ENCODE data around the gene ACOXL. TPM values are rescaled to one million over a fixed set of nuclear protein-coding genes. Genes with fewer than 3 reads are reported as not detected.
A peak's percentile ranks its signal among the peaks of the same experiment; 100 is the strongest.
"Not testable (repeated sequence)": the region's sequence is repeated elsewhere in the genome, so short reads cannot be mapped to it uniquely, and the experiment has no call there.

Gene ACOXL
- polyA plus RNA-seq, 3 donors from 2014 or later, result not detected

DNA sequence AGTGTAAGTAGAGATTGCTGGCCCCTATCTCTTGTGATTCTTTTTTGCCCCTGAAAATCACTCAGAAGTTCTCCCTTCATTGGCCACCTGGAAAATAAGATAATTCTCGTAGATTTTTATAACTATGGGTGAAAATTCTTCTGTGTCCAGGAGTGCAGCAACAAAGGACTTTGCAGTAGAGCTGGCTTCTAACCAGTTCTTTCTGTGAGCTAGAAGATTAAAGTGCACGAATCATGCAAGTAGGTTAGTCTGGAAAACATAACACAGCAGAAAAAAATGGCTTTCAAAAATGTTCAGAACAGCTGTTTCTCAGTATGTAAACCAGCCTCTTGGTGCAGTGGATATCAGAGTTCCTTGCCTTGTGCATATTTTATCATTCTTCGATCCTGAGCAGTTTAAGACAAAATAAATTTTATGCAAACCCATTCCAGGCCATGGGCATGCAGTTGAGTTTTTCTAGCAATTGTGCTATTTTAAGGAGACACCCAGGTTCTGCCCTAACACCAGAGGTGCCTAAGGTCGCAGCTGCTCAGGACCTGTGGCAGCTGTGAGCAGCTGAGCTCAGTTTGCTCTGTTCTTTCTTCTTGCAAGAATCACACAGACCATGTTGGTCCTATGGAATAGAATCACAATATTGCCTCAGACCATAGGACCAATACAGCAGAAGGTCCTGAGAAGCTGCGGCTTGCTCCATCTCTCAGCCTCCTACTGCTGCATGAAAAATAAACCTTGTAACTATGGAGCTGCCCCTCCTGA, 307.4 kb downstream of the ACOXL start:
- Mint-ChIP-seq H3K9me3 (no peaks in the 10 kb centered on the region), H3K36me3 (no peaks in the 10 kb centered on the region), H3K4me3 (no peak overlapping the region), H3K27ac (no peak overlapping the region), H3K4me1 (no peaks in the 10 kb centered on the region), H3K27me3 (ENCODE audit: low read depth in 3 of 3) (peaks cover 0 to 12% (median 7%) of the 10 kb centered on the region in 3 donors)
- no peak for DNase-seq

DNA sequence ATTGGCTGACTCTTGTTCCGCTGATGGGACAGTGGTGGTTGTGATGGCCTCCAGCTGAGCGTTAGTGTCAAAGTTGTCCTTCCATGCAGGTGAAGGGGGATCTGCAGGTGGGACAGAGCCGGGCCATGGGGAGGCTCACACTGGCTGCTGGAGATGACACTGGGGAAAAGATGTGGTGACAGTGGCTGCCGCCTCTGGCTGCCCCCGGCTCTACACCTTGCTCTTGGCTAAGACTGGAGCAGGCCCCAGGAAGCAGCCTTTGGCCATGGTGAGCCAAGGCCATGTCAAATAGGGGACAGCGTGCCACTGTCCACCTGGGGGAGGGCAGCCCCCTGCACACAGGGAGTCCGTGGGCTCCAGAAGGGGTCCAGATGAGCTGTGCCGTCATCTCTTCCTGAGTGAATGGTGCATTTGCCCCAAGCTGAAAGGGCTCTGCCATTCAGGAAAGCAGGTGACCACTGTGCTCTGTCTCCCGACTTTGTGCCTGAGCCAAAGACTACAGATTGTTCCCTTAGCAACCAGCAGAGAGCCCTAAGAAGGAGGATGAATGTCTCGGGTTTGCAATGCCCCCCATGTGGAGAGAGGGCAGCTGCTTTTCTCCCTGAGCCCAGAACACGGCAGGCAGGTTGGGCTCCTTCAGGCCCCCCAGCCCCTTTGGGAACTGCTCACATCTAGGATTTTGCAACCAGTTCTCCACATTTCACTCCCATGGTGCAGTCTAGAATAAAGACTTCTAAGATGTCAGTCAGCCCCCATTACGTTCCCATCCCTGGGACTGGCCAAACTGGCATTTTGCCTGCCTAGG, 309.2 kb downstream of the ACOXL start:
- Mint-ChIP-seq H3K27ac (no peak overlapping the region), H3K4me3 (no peak overlapping the region), H3K36me3 (no peaks in the 10 kb centered on the region)

DNA sequence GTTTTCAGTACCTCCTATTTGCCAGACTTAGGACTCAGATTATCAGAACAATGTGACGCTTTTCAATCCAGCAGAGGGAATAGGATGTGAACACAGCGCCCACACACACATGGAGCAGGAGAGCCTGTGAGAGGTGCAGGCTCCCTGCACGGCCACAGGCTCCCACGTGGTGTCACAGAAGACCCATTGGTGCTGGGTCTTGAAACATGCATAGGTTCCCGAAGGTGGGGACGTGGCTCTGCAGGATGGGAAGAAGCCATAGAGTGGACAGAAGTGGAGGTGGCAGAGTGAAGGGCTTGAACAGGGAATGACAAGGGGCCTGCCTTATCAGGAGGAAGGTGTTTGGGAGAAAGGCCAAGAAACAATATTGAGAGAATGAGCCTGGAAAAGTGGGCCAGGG, 309.9 kb downstream of the ACOXL start:
- Mint-ChIP-seq H3K9me3 (no peaks in the 10 kb centered on the region), H3K4me3 (no peak overlapping the region), H3K36me3 (no peaks in the 10 kb centered on the region), H3K27me3 (ENCODE audit: low read depth in 3 of 3) (peaks cover 0 to 9% (median 7%) of the 10 kb centered on the region in 3 donors), H3K27ac (peak overlapping the region in 2 of 6 donors; percentile 41 to 46), H3K4me1 (no peaks in the 10 kb centered on the region)
- no peak for DNase-seq

More for the DNA sequence above, 309.2 kb downstream of the ACOXL start:
- Mint-ChIP-seq H3K27me3 (ENCODE audit: low read depth in 3 of 3) (peaks cover 0 to 9% (median 7%) of the 10 kb centered on the region in 3 donors), H3K4me1 (no peaks in the 10 kb centered on the region), H3K9me3 (no peaks in the 10 kb centered on the region)
- no peak for DNase-seq

DNA sequence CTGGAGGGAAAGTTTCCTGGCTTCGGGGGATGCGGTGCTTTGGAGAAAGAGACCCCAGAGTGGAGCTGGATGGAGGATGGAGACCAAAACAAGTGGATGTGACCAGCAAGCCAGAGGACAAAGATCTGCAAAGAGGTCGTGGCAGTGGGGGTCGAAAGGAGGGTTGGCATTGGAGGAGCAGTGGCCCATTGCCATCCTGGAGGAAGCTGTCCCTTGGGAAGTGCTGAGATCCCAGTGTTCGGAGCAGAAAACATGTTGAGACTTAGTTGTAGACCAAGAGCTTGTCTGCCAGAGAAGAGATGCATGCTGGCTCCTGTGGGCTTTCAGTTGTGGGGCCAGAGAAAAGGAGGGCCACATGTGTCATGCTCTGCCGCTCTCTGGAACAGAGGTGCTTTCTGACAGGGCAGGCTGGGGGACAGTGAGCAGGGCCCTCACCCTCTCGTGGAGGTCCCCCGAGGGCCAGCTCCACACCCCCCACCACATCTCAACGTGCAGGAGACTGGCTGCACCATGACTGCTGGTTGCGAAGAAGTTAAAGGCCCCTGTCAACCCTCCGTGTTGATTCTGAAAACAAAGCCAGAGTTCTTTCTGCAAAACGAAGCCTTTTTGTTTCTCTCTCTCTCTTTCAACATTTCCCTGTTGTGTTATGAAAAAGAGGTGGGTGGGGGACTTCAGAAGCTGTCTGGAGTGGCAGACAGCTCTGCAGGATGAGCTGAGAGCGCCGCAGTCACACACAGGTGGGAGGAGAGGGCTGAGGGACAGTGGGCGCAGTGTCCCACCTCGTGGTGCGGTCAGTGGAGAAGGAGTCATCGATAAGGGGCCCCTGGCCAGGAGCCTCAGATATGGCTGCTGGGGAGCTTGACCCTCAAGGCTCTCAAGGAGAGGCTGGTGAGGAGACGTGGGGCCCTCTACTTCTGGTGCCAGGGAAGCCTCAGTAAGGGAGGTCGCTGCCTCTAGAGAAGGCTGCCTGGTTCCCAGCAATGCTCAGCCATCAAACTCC, 310.7 kb downstream of the ACOXL start:
- Mint-ChIP-seq H3K27ac (no peak overlapping the region), H3K4me1 (no peaks in the 10 kb centered on the region), H3K36me3 (peaks cover 0 to 2% (median 0%) of the 10 kb centered on the region in 3 donors), H3K27me3 (ENCODE audit: low read depth in 3 of 3) (peaks cover 0 to 7% (median 6%) of the 10 kb centered on the region in 3 donors), H3K9me3 (peaks cover 0 to 3% (median 0%) of the 10 kb centered on the region in 6 donors), H3K4me3 (no peak overlapping the region)
- no peak for DNase-seq

DNA sequence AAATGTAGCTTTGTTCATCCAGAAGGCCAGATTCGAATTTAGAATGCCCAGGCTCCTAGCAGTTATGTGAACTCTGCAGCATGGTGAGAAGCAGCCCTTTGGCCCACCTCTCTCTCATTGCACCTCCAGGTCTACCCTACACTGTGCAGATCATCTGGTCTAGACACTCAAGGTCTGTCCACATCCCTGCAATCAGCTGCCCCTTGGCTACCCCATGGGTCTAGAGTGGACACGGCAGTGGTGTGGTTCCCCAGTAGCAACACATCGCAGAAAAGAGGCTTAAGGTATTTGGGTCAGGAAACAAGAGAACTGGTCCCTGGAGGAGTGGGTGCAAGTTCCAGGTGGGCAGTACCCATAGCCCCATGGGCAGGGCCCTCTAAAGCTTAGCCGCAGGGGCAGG, 311.7 kb downstream of the ACOXL start:
- H3K9me3 Mint-ChIP-seq, result peaks cover 0 to 3% (median 0%) of the 10 kb centered on the region in 6 donors
- no peak for DNase-seq
- H3K36me3 Mint-ChIP-seq, result peaks cover 0 to 3% (median 0%) of the 10 kb centered on the region in 3 donors
- peaks cover 3 to 7% of the 10 kb centered on the region in 2 donors for H3K4me1 Mint-ChIP-seq
- peaks cover 0 to 7% (median 5%) of the 10 kb centered on the region in 3 donors for H3K27me3 Mint-ChIP-seq (ENCODE audit: low read depth in 3 of 3)
- H3K27ac Mint-ChIP-seq, result no peak overlapping the region
- H3K4me3 Mint-ChIP-seq, result no peak overlapping the region

DNA sequence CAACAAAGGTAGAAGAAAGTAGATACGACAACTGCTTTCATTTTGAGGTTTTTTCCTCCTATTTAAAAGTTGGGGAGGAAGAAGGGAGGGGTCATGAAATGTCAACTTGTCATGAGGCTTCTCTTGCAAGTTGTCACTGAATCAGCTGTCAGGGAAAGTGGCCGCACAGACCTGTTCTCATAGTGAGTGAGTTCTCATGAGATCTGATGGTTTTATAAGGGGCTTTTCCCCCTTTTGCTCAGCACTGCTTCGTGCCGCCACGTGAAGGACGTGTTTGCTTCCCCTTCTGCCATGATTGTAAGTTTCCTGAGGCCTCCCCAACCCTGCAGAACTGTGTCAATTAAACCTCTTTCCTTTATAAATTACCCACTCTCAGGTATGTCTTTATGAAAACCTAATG, 312.9 kb downstream of the ACOXL start:
- Mint-ChIP-seq H3K4me1 (peaks cover 14 to 18% of the 10 kb centered on the region in 2 donors), H3K27ac (peak overlapping the region in 1 of 6 donors; percentile 36), H3K27me3 (ENCODE audit: low read depth in 3 of 3) (peaks cover 0 to 11% (median 5%) of the 10 kb centered on the region in 3 donors)
- H3K36me3 Mint-ChIP-seq, H3K4me3 Mint-ChIP-seq, H3K9me3 Mint-ChIP-seq, DNase-seq: not testable (repeated sequence)

DNA sequence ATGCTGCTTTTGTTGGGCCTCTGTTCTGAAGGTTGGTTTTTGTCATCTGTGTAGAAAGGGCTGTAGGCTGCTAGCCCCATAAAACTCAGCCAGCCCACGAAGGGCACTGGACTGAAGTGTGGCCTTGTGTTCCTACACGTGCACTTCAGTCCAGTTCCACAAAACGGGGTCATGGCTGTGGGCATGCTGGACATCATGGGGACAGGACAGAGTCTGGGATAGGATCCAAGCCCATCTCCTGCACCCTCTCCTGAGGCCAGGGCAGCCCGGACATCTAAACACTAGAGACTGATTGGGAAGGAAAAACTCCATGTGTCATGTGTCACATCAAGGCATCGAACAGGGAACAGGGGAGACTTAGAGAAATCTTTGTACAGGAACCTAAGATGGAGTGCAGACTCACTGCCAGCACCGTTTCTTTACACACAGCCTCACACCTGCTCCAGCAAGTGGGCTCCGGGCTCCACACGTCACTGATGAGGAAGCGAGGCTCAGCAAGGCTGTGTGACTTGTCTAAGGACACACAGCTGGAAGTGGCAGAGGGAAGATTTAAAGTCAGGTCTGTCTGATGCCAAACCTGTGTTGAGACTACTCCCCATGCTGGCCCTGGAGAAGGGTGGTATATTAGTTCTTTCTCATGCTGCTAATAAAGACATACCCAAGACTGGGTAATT, 313.5 kb downstream of the ACOXL start:
- peaks cover 0 to 3% (median 0%) of the 10 kb centered on the region in 6 donors for H3K9me3 Mint-ChIP-seq
- peaks cover 0 to 3% (median 0%) of the 10 kb centered on the region in 3 donors for H3K36me3 Mint-ChIP-seq
- H3K4me1 Mint-ChIP-seq, result peaks cover 21 to 25% of the 10 kb centered on the region in 2 donors
- H3K27ac Mint-ChIP-seq, result no peak overlapping the region
- H3K4me3 Mint-ChIP-seq, result no peak overlapping the region
- H3K27me3 Mint-ChIP-seq (ENCODE audit: low read depth in 3 of 3), result peaks cover 4 to 7% (median 5%) of the 10 kb centered on the region in 3 donors
- no peak for DNase-seq

DNA sequence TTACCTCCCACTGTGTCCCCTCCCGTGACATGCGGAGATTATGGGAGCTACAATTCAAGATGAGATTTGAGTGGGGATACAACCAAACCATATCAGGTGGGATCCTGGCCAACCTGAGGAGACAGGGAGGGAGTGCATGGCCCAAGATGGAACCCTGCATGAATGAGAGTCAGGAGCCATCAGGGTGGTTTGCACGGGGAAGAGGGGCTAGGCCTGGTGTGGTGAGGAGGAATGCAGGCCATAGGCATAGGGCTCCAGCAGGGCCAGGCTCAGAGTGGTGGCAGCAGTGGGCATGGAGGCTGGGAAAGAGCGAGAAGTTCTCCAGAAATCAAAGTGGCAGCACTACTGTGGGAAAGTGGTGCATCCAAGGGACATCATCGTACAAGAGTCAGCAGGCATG, 314.3 kb downstream of the ACOXL start:
- no peak overlapping the region for H3K27ac Mint-ChIP-seq
- peaks cover 0 to 3% (median 0%) of the 10 kb centered on the region in 3 donors for H3K36me3 Mint-ChIP-seq
- H3K9me3 Mint-ChIP-seq, result peaks cover 0 to 3% (median 0%) of the 10 kb centered on the region in 6 donors
- H3K4me1 Mint-ChIP-seq, result peaks cover 29 to 33% of the 10 kb centered on the region in 2 donors
- no peak for DNase-seq
- H3K27me3 Mint-ChIP-seq (ENCODE audit: low read depth in 3 of 3), result peaks cover 4 to 7% (median 5%) of the 10 kb centered on the region in 3 donors
- no peak overlapping the region for H3K4me3 Mint-ChIP-seq

DNA sequence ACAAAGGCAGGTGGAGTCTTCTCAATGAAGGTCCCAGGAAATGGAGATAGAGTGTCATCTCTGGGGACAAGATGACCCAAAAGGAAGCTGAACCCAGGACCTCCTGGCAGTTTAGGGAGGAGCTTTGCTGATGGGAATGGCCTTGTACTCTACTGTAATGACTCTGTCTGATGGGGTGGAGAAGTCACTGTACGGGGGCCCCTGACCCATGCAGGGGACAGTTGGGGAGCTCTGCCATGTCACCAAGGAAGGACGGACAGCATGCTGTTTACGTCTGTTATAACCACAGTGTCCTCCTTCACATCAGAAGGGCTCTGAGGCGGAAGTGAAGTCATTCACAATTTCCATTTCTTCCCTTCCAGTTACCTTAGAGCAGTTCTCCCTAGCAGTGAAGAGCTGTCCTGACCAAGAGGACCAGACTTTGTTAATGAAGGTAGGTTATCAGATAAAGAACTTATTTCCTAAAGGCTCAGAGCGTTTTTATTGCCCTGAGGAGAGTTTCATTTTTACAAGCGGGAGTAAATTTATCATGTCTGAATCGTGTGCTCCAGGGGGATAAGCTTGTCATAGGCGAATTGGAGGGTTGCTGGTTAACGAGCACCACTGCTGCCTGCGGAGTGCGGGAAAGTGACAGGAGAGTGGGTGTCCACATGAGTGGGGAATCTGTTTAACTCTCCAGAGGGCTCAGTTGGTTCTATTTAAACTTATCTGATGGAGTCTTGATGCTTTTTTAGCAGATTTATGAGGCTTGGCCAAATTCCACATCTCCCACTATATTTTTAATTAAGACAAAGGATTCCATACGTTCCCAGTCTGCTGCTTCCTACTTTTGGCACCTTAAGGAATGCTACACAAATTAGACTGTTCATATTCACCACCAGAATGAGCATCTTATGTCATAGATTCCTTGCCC, 316.7 kb downstream of the ACOXL start:
- Mint-ChIP-seq H3K27ac (peak overlapping the region in 4 of 6 donors; percentile 2 to 71 (median 32)), H3K4me1 (peaks cover 35 to 37% of the 10 kb centered on the region in 2 donors), H3K9me3 (peaks cover 0 to 3% (median 0%) of the 10 kb centered on the region in 6 donors), H3K36me3 (peaks cover 0 to 3% (median 0%) of the 10 kb centered on the region in 3 donors), H3K4me3 (peak overlapping the region in 4 of 5 donors; percentile 39 to 65 (median 52)), H3K27me3 (ENCODE audit: low read depth in 3 of 3) (peaks cover 2 to 6% (median 6%) of the 10 kb centered on the region in 3 donors)
- DNase-seq, result no peak

DNA sequence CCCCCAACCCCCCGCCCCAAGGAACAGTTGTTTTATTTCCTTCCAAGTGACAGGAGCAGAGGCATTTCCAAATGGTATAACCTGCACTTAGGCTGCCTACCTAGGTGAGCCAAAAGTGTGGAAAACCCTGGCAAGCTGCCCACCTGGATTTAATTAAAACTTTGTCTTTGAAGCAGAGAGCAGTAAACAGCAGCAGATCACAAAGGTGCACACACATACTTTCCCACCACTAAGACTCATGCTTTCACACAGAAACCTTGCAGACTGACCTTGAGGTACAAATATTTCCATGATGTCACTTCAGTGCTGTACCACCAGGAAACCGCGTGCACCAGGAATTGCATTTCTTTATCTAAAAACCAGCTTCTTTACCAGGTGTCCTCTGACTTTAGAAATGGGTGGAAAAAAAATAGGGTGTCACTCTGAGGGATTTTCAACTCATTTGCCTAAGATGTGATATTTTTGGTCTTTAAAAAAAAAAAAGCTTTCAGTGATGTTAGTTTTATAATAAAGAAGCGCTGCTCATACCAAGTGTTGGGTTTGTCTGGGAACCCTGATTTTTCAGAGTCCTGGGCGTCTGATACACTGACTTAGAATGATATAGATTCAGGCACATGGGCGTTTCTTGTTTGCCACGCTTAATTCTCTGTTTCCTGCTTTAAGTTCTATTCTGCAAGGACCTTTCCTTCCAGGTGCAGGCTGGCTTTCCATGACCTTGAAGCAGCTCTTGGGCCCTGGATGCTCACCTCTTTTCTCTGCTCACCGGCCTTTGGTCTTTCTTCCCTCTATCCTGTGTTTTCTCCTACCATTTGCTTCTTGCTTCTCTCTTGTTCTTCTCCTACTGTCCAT, 317.6 kb downstream of the ACOXL start:
- peak; percentile 24 to 53 (median 40) for DNase-seq
- peaks cover 36 to 44% of the 10 kb centered on the region in 2 donors for H3K4me1 Mint-ChIP-seq
- peaks cover 0 to 3% (median 0%) of the 10 kb centered on the region in 6 donors for H3K9me3 Mint-ChIP-seq
- peaks cover 0 to 3% (median 0%) of the 10 kb centered on the region in 3 donors for H3K36me3 Mint-ChIP-seq
- peak overlapping the region; percentile 12 to 87 (median 75) for H3K27ac Mint-ChIP-seq
- peaks cover 2 to 7% (median 6%) of the 10 kb centered on the region in 3 donors for H3K27me3 Mint-ChIP-seq (ENCODE audit: low read depth in 3 of 3)
- H3K4me3 Mint-ChIP-seq, result peak overlapping the region; percentile 51 to 82 (median 79)
